Measurements from ENCODE around the gene ATP11C.

Gene ATP11C

DNA sequence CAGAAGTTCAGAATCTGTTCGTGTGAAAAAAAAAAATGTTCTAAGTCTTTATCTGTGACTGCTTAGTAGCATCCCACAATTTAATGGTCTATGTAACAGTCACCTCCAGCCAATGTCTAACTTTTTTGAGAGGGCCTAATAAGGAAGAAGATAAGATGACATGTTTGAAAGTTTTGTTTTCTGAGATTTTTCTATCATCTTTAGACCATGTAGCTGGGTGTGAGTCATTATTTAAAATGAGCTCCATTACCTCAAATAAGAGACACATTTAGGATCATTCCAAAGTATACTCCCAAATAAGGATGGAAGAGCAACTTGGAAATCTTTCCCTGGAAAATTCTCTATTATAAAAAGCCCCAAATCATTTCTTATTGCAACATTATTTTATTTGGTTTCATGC is 196.7 kb downstream of the ATP11C start:
- TF ChIP-seq, protein P1, sequence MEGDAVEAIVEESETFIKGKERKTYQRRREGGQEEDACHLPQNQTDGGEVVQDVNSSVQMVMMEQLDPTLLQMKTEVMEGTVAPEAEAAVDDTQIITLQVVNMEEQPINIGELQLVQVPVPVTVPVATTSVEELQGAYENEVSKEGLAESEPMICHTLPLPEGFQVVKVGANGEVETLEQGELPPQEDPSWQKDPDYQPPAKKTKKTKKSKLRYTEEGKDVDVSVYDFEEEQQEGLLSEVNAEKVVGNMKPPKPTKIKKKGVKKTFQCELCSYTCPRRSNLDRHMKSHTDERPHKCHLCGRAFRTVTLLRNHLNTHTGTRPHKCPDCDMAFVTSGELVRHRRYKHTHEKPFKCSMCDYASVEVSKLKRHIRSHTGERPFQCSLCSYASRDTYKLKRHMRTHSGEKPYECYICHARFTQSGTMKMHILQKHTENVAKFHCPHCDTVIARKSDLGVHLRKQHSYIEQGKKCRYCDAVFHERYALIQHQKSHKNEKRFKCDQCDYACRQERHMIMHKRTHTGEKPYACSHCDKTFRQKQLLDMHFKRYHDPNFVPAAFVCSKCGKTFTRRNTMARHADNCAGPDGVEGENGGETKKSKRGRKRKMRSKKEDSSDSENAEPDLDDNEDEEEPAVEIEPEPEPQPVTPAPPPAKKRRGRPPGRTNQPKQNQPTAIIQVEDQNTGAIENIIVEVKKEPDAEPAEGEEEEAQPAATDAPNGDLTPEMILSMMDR (IDR thresholded peaks at IDR 0.05), result no peak
- TF ChIP-seq ZFX (IDR thresholded peaks at IDR 0.05; ENCODE audit: borderline replicate concordance), result no peak
- H3K27ac ChIP-seq, result no peak overlapping the region

DNA sequence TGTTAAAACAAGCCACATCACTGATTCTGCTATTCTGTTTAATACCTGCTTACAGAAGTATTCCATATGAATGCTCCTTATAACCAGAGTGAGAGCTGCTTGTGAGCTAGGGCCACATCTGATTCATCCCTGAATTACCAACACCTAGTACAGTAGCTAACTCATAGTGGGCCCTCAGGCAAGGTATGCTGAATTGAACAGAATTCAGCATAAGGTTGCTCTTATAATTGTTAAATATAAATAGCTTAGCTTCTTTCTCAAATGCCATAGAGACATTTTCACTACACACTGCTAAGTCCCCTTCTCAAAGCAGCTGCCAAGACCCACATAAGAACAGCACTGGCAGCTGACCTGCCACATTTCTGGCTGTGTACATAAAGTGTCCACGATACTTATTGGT is 197.9 kb downstream of the ATP11C start:
- TF ChIP-seq, protein P1 (IDR thresholded peaks at IDR 0.05), result no peak
- no peak for TF ChIP-seq ZFX (IDR thresholded peaks at IDR 0.05; ENCODE audit: borderline replicate concordance)
- H3K27ac ChIP-seq, result no peak overlapping the region

DNA sequence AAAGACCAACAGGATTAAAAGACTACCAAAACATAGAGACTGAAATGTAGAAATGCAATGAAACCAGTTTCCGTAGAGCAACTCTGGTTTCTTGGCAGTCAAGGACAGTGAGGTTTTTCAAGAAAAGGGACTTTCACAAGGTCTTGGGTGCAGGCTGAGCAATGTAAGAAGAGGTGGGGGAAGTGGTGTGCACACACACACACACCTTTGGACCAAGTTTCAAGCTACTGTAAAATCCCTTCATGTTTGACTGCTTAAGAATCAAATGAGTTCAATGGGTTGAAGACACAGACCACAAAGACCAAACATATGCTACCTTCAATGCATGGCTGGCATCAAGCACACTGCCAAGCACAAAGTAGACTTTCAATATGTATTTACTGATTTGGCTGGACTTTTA is 207.1 kb downstream of the ATP11C start:
- TF ChIP-seq, protein P1 (IDR thresholded peaks at IDR 0.05), result no peak
- TF ChIP-seq ZFX (IDR thresholded peaks at IDR 0.05; ENCODE audit: borderline replicate concordance), result no peak

DNA sequence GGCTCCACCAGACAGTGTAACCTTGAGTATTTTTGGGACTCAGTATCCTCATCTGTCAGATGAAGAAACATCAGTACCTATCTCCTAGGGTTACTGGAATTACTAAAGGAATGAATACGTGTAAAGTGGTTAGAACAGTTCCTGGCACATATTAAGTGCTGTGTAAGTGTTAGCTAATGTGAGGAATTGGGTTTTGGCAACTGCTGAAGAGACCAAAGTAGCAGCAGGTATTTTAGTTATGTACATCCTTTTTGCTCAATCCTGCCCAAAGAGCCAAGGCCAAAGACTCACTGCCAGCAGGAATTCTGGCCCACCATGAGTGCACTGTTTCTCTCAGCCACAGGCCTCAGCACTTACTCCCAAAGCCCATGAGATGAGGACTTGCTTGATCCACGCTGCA is 208.2 kb downstream of the ATP11C start:
- H3K27ac ChIP-seq, result no peak overlapping the region
- TF ChIP-seq ZFX (IDR thresholded peaks at IDR 0.05; ENCODE audit: borderline replicate concordance), result no peak
- TF ChIP-seq, protein P1 (IDR thresholded peaks at IDR 0.05), result no peak

More for the DNA sequence above, 207.1 kb downstream of the ATP11C start:
- H3K27ac ChIP-seq, result no peak overlapping the region

DNA sequence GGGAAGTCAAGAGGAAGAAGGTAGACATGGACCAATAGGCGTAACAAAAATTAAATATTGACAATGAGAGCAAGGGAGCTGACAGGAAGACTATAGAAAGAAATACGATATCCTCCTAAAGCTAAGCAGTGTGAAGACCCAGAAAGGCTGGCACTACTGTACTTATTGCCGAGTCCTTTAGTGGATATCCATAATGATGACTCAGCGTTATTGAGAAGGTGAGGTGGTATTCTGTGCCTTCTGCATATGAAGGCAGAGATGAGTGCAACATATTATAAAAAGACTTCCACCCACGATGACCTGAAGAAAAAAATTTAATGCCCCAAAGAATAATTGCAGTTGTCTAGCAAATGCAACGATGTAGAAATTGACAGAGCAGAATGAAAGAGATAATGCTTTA is 211.9 kb downstream of the ATP11C start:
- TF ChIP-seq, protein P1 (IDR thresholded peaks at IDR 0.05), result no peak
- TF ChIP-seq ZFX (IDR thresholded peaks at IDR 0.05; ENCODE audit: borderline replicate concordance), result no peak
- no peak overlapping the region for H3K27ac ChIP-seq

DNA sequence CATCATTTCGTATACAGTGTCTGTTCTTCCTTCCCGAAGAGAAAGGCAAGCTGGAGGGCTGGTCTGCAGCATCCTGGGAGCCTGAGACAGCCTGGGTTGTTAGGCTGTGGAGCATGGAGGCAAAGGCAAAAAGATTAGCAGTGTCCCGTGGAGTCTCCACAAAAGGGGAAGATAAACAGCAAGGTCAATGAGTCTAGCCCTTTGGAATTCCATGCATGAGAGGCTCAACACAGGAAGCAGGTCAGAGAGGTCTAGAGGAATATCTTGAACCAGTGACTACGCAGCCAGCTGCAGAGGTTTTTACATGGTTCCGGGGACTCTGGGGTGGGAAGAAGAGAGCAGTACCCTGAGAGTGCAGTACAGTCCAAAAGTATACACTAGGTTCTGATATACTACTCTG is 212.7 kb downstream of the ATP11C start:
- TF ChIP-seq, protein P1 (IDR thresholded peaks at IDR 0.05), result no peak
- TF ChIP-seq ZFX (IDR thresholded peaks at IDR 0.05; ENCODE audit: borderline replicate concordance), result no peak
- no peak overlapping the region for H3K27ac ChIP-seq

DNA sequence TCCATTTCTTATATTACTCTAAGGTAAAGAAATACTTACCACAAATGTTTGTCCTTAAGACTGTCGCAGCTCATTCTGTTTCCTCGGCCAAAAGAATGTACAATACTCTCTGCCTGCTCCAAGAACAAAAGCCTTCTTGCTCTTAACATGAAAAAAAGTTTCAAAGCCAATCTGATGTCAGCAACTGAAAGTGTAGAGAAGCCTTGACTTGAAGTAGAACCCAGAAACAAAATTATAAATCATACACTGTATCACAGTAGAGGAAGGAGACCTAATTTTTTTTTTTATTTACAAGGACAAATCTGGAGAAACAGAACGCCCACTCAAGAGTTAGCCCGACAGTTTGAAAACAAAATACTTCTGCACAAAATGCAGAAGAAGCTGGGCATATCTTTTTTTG is 224.8 kb downstream of the ATP11C start, which contains the start of gene MCF2:
Gene MCF2, minus strand, starts transcription at position 101 of the 400 bp plus-strand sequence. CDS start 56,423 bp downstream, outside the sequence.
- no peak for TF ChIP-seq ZFX (IDR thresholded peaks at IDR 0.05; ENCODE audit: borderline replicate concordance)
- TF ChIP-seq, protein P1 (IDR thresholded peaks at IDR 0.05), result no peak
- H3K27ac ChIP-seq, result no peak within 1 kb of the TSS
